Measurements from ENCODE around the gene PTPRF.
"Not testable (repeated sequence)": the region's sequence is repeated elsewhere in the genome, so short reads cannot be mapped to it uniquely, and the experiment has no call there.

Gene PTPRF

GRCh38 chr1:43546388-43547100, 15.9 kb downstream of the PTPRF start:
- ChIA-PET CTCF (no interaction called here), POLR2A (interaction anchor here (1.0 kb wide), 1 partner anchor 103 kb away, joined by 5 read pairs; the partner anchor contains the start of gene KDM4A)
- DNase-seq (ENCODE audit: extremely low spot score), result no peak
- TF ChIP-seq SP1 (IDR thresholded peaks at IDR 0.05), result no peak
- no peak for TF ChIP-seq ELF4 (IDR thresholded peaks at IDR 0.05)
- no peak for TF ChIP-seq ARNT (IDR thresholded peaks at IDR 0.05)
- TF ChIP-seq L3MBTL2 (conservative IDR thresholded peaks at IDR 0.05), result no peak
- no peak for TF ChIP-seq FOXM1 (IDR thresholded peaks at IDR 0.05; ENCODE audit: borderline replicate concordance)
- no peak for TF ChIP-seq FOXA1 (IDR thresholded peaks at IDR 0.05)
- no peak for TF ChIP-seq SUZ12 (IDR thresholded peaks at IDR 0.05)
- TF ChIP-seq PKNOX1 (IDR thresholded peaks at IDR 0.05), result no peak
- TF ChIP-seq FOXK2 (IDR thresholded peaks at IDR 0.05), result no peak
- TF ChIP-seq BHLHE40 (IDR thresholded peaks at IDR 0.05; ENCODE audit: borderline replicate concordance), result no peak
- no peak for TF ChIP-seq HDGF (IDR thresholded peaks at IDR 0.05; ENCODE audit: borderline replicate concordance)
- no peak for TF ChIP-seq ZNF384 (IDR thresholded peaks at IDR 0.05)

GRCh38 chr1:43547538-43548072, 16.9 kb downstream of the PTPRF start:
- CTCF ChIA-PET, result no interaction called here
- TF ChIP-seq TARDBP (IDR thresholded peaks at IDR 0.05) (no peak), FOXK2 (IDR thresholded peaks at IDR 0.05) (no peak), CTBP1 (IDR thresholded peaks at IDR 0.05; ENCODE audit: borderline replicate concordance) (no peak), ARNT (IDR thresholded peaks at IDR 0.05) (no peak), PKNOX1 (IDR thresholded peaks at IDR 0.05) (no peak), L3MBTL2 (conservative IDR thresholded peaks at IDR 0.05) (no peak), FOXM1 (IDR thresholded peaks at IDR 0.05; ENCODE audit: borderline replicate concordance) (no peak)
- POLR2A ChIA-PET, result interaction anchor here (1.3 kb wide), 1 partner anchor 103 kb away, joined by 3 read pairs; no protein-coding TSS in a partner anchor
- DNase-seq (ENCODE audit: extremely low spot score), result no peak

- no peak for DNase-seq (ENCODE audit: extremely low spot score)
- TF ChIP-seq SP1 (IDR thresholded peaks at IDR 0.05) (no peak), HDGF (IDR thresholded peaks at IDR 0.05; ENCODE audit: borderline replicate concordance) (no peak), L3MBTL2 (conservative IDR thresholded peaks at IDR 0.05) (no peak), CTBP1 (IDR thresholded peaks at IDR 0.05; ENCODE audit: borderline replicate concordance) (no peak), PKNOX1 (IDR thresholded peaks at IDR 0.05) (no peak), ELF4 (IDR thresholded peaks at IDR 0.05) (no peak), BHLHE40 (IDR thresholded peaks at IDR 0.05; ENCODE audit: borderline replicate concordance) (no peak), ARNT (IDR thresholded peaks at IDR 0.05) (no peak), FOXM1 (IDR thresholded peaks at IDR 0.05; ENCODE audit: borderline replicate concordance) (no peak), TARDBP (IDR thresholded peaks at IDR 0.05) (no peak), FOXA1 (IDR thresholded peaks at IDR 0.05) (no peak), SUZ12 (IDR thresholded peaks at IDR 0.05) (no peak), ZNF384 (IDR thresholded peaks at IDR 0.05) (no peak), NFRKB (IDR thresholded peaks at IDR 0.05) (no peak), FOXK2 (IDR thresholded peaks at IDR 0.05) (no peak), LEF1 (IDR thresholded peaks at IDR 0.05; ENCODE audit: borderline replicate concordance) (no peak)
- CTCF ChIA-PET, result interaction anchor here (1.0 kb wide), 1 partner anchor 100 kb away, joined by 3 read pairs; no protein-coding TSS in a partner anchor
- POLR2A ChIA-PET, result interaction anchor here (1.3 kb wide), 2 partner anchors 102 kb away, joined by 3 to 4 read pairs; partner anchors contain the start of gene KDM4A
Measured at GRCh38 chr1:43548285-43549271, 17.9 kb downstream of the PTPRF start.

- CTCF ChIA-PET; DNase-seq (ENCODE audit: extremely low spot score): not testable (repeated sequence)
- POLR2A ChIA-PET, result interaction anchor here (1.3 kb wide), 1 partner anchor 101 kb away, joined by 4 read pairs; the partner anchor contains the start of gene KDM4A
Measured at GRCh38 chr1:43549394-43549793, 18.7 kb downstream of the PTPRF start.

GRCh38 chr1:43549921-43550597, 19.4 kb downstream of the PTPRF start:
- no peak for TF ChIP-seq FOXK2 (IDR thresholded peaks at IDR 0.05)
- TF ChIP-seq PKNOX1 (IDR thresholded peaks at IDR 0.05), result no peak
- TF ChIP-seq FOXM1 (IDR thresholded peaks at IDR 0.05; ENCODE audit: borderline replicate concordance), result no peak
- no peak for TF ChIP-seq CTBP1 (IDR thresholded peaks at IDR 0.05; ENCODE audit: borderline replicate concordance)
- no peak for TF ChIP-seq TARDBP (IDR thresholded peaks at IDR 0.05)
- no peak for TF ChIP-seq HDGF (IDR thresholded peaks at IDR 0.05; ENCODE audit: borderline replicate concordance)
- TF ChIP-seq SUZ12 (IDR thresholded peaks at IDR 0.05), result no peak
- no peak for TF ChIP-seq BHLHE40 (IDR thresholded peaks at IDR 0.05; ENCODE audit: borderline replicate concordance)
- no peak for TF ChIP-seq ARNT (IDR thresholded peaks at IDR 0.05)
- no peak for TF ChIP-seq SP1 (IDR thresholded peaks at IDR 0.05)
- TF ChIP-seq ZNF384 (IDR thresholded peaks at IDR 0.05), result no peak
- TF ChIP-seq ELF4 (IDR thresholded peaks at IDR 0.05), result no peak
- TF ChIP-seq FOXA1 (IDR thresholded peaks at IDR 0.05), result no peak
- no peak for TF ChIP-seq NFRKB (IDR thresholded peaks at IDR 0.05)
- TF ChIP-seq LEF1 (IDR thresholded peaks at IDR 0.05; ENCODE audit: borderline replicate concordance), result no peak
- no peak for TF ChIP-seq L3MBTL2 (conservative IDR thresholded peaks at IDR 0.05)
- DNase-seq (ENCODE audit: extremely low spot score), result no peak
- ChIA-PET POLR2A (interaction anchor here (1.3 kb wide), 1 partner anchor 100 kb away, joined by 4 read pairs; the partner anchor contains the start of gene KDM4A), CTCF (no interaction called here)

Measured in HEK293T (cell line).